Gastroesophageal sphincter (tissue), 3 donors: ENCODE data around the gene PTK7.

Source experiments
- CTCF ChIP-seq, 4 experiments: fragments of 200-600 bp in 2 of 4; fragments of 450-650 bp in 2 of 4; sonication (generic) in 1 of 4; IDR thresholded peaks; one replicate each; pipeline ENCODE4 v1.5.1; 2017 to 2019; ENCODE audit warnings: antibody characterized with exemption in 4 of 4, mild to moderate bottlenecking in 2 of 4, moderate library complexity in 2 of 4
- EP300 ChIP-seq: sonication (generic); formaldehyde crosslinking; IDR thresholded peaks from one replicate; pipeline ENCODE4 v1.6.1; 2017; ENCODE audit warnings: antibody characterized with exemption, mild to moderate bottlenecking
- POLR2A ChIP-seq, 2 donors: fragments of 450-650 bp; IDR thresholded peaks; one replicate each; pipeline ENCODE4 v1.6.1; 2017; ENCODE audit warnings: antibody characterized with exemption in 2 of 2, mild to moderate bottlenecking in 2 of 2, moderate library complexity in 1 of 2

- TF ChIP-seq POLR2A (IDR thresholded peaks at IDR 0.05): no peak
- TF ChIP-seq CTCF (IDR thresholded peaks at IDR 0.05): no peak
- TF ChIP-seq EP300: no peak
These were observed 109.4 kb downstream of the PTK7 start for GRCh38 chr6:43185391-43185985.
